PC-9 (cell line): Measurements from ENCODE around the gene SUPT7L. TPM values are rescaled to one million over a fixed set of nuclear protein-coding genes. Genes with fewer than 3 reads are reported as not detected.
"Not testable (repeated sequence)": the region's sequence is repeated elsewhere in the genome, so short reads cannot be mapped to it uniquely, and the experiment has no call there.

Experiments used
- BruUV-seq: library from RNA; stranded (reverse); fragments of 400-500 nt; replicated peaks from 2 replicates; lab custom pipeline; 2021; lab: Mats Ljungman, UMichigan
- CTCF ChIA-PET: fragments of 300-600 bp; sonication (Branson Sonifier 250); formaldehyde crosslinking; loops from one replicate; lab custom pipeline; 2022; ENCODE audit warnings: antibody characterized with exemption; lab: Charles Lee
- POLR2A ChIA-PET: fragments of 300-600 bp; sonication (Branson Sonifier 250); formaldehyde crosslinking; loops from one replicate; lab custom pipeline; 2022; ENCODE audit warnings: antibody characterized with exemption; ENCODE audit not compliant: unreplicated experiment; lab: Charles Lee
- DNase-seq, 2 experiments: peaks; one replicate each; pipeline versions ENCODE4 v3.0.0 to v3.0.0-alpha.2; 2015 to 2022; ENCODE audit warnings: mixed read lengths in 1 of 2
- H2AFZ ChIP-seq: fragments of 200-600 bp; sonication (generic); 2 replicates; pipeline ENCODE4 v1.8.1; 2017; ENCODE audit warnings: antibody characterized with exemption
- H3F3A ChIP-seq: fragments of 200-600 bp; sonication (generic); 2 replicates; pipeline ENCODE4 v1.8.1; 2017; ENCODE audit warnings: antibody characterized with exemption, mild to moderate bottlenecking, low read depth; ENCODE audit not compliant: insufficient read depth
- H3K27ac ChIP-seq: fragments of 200-600 bp; sonication (generic); 2 replicates; pipeline ENCODE4 v1.6.1; 2016; ENCODE audit warnings: mixed run types
- H3K27me3 ChIP-seq: fragments of 200-600 bp; sonication (generic); 2 replicates; pipeline ENCODE4 v1.6.1; 2016; ENCODE audit warnings: low read depth, mixed run types; ENCODE audit not compliant: insufficient read depth
- H3K36me3 ChIP-seq: fragments of 200-600 bp; sonication (generic); 2 replicates; pipeline ENCODE4 v1.6.1; 2016; ENCODE audit warnings: low read depth, mixed run types
- H3K4me1 ChIP-seq: fragments of 200-600 bp; sonication (generic); replicated peaks from 2 replicates; pipeline ENCODE4 v1.6.1; 2016; ENCODE audit warnings: mixed run types; ENCODE audit not compliant: insufficient read depth
- H3K4me2 ChIP-seq: fragments of 200-600 bp; sonication (generic); 2 replicates; pipeline ENCODE4 v1.6.1; 2017; ENCODE audit warnings: mixed run types
- H3K4me3 ChIP-seq: fragments of 200-600 bp; sonication (generic); 2 replicates; pipeline ENCODE4 v1.6.1; 2016; ENCODE audit warnings: mixed run types
- H3K79me2 ChIP-seq: fragments of 200-600 bp; sonication (generic); 2 replicates; pipeline ENCODE4 v1.6.1; 2017; ENCODE audit warnings: low read depth, mixed run types
- H3K9me2 ChIP-seq: fragments of 200-600 bp; sonication (generic); 2 replicates; pipeline ENCODE4 v1.8.1; 2017; ENCODE audit warnings: mild to moderate bottlenecking; ENCODE audit not compliant: insufficient read depth
- H3K9me3 ChIP-seq: fragments of 200-600 bp; sonication (generic); 2 replicates; pipeline ENCODE4 v1.8.1; 2016; ENCODE audit warnings: low read depth; ENCODE audit not compliant: insufficient read depth
- H4K20me1 ChIP-seq: fragments of 200-600 bp; sonication (generic); 2 replicates; pipeline ENCODE4 v1.8.1; 2017; ENCODE audit not compliant: insufficient read depth
- CTCF ChIP-seq: fragments of 200-600 bp; sonication (generic); conservative IDR thresholded peaks from 2 replicates; pipeline ENCODE4 v1.6.1; 2017; ENCODE audit warnings: mixed run types, antibody characterized with exemption, mild to moderate bottlenecking, moderate library complexity
- EZH2 ChIP-seq: fragments of 200-600 bp; sonication (generic); IDR thresholded peaks from 2 replicates; pipeline ENCODE4 v1.8.0; 2017; ENCODE audit warnings: antibody characterized with exemption, low read depth
- intact Hi-C: fragments of 100-400 bp; cut with micrococcal nuclease; formaldehyde crosslinking; loops from one replicate; pipeline ENCODE4 v1.10.0; 2022; ENCODE audit not compliant: unreplicated experiment
- total RNA-seq: library from RNA; stranded (reverse); gene quantifications from 2 replicates; pipeline ENCODE4 v1.2.3, GENCODE V29; 2021

SUPT7L gene
- total RNA-seq, 1 experiment from 2014 or later: 33.0 TPM

- Histone ChIP-seq H3K9me3 (no peaks in the 10 kb centered on the region), H3K4me1 (peaks cover 28% of the 10 kb centered on the region), H3K9me2 (no peaks in the 10 kb centered on the region; the same call in 1 of the 2 replicates), H4K20me1 (no peaks in the 10 kb centered on the region), H3K79me2 (no peaks in the 10 kb centered on the region), H3K4me2 (peak overlapping the region; percentile 3), H3F3A (peaks cover 23% of the 10 kb centered on the region), H3K4me3 (no peak overlapping the region), H3K27me3 (no peaks in the 10 kb centered on the region), H3K36me3 (peaks cover 41% of the 10 kb centered on the region), H3K27ac (peak overlapping the region; percentile 59), H2AFZ (no peak overlapping the region)
- ChIA-PET POLR2A (interaction anchor here (0.6 kb wide), 1 partner anchor 20 kb away, joined by 4 read pairs; no protein-coding TSS in a partner anchor), CTCF (no interaction called here)
- DNase-seq: peak in 1 of 2 experiments; percentile 78
- no peak for TF ChIP-seq EZH2
- no peak for TF ChIP-seq CTCF
- intact Hi-C loops: no loop called here
- no TSS peak for BruUV-seq
Measured at GRCh38 chr2:27689424-27689823, 26.0 kb upstream of the SUPT7L start.

GRCh38 chr2:27687232-27687631 lies 23.8 kb upstream of the SUPT7L start:
- ChIA-PET CTCF (no interaction called here), POLR2A (interaction anchor here (0.7 kb wide), 1 partner anchor 721 kb away, joined by 7 read pairs; no protein-coding TSS in a partner anchor)
- Histone ChIP-seq H3K79me2 (no peaks in the 10 kb centered on the region), H3K27ac (no peak overlapping the region), H4K20me1 (no peaks in the 10 kb centered on the region), H2AFZ (no peak overlapping the region), H3K4me2 (no peak overlapping the region), H3K9me3 (no peaks in the 10 kb centered on the region), H3K4me1 (peaks cover 46% of the 10 kb centered on the region), H3K36me3 (peaks cover 39% of the 10 kb centered on the region; the same call in 1 of the 2 replicates), H3K27me3 (no peaks in the 10 kb centered on the region), H3K9me2 (no peaks in the 10 kb centered on the region; the same call in 1 of the 2 replicates), H3K4me3 (no peak overlapping the region), H3F3A (peaks cover 25% of the 10 kb centered on the region)
- intact Hi-C loops: no loop called here
- TF ChIP-seq CTCF: no peak
- no peak for TF ChIP-seq EZH2
- DNase-seq: no peak
- BruUV-seq: no TSS peak

GRCh38 chr2:27685577-27685976 lies 22.2 kb upstream of the SUPT7L start:
- intact Hi-C loops: no loop called here
- no peaks in the 10 kb centered on the region for H3K27me3 ChIP-seq
- H3K4me1 ChIP-seq: peaks cover 62% of the 10 kb centered on the region
- no peak overlapping the region for H3K4me2 ChIP-seq
- no peaks in the 10 kb centered on the region for H3K9me3 ChIP-seq
- H3K4me3 ChIP-seq: no peak overlapping the region
- ChIA-PET POLR2A (no interaction called here), CTCF (no interaction called here)
- no peak overlapping the region for H2AFZ ChIP-seq
- H3K79me2 ChIP-seq: no peaks in the 10 kb centered on the region
- H3K9me2 ChIP-seq: no peaks in the 10 kb centered on the region; the same call in 1 of the 2 replicates
- DNase-seq: no peak
- no peak overlapping the region for H3K27ac ChIP-seq
- no peaks in the 10 kb centered on the region for H4K20me1 ChIP-seq
- H3F3A ChIP-seq: peaks cover 40% of the 10 kb centered on the region
- H3K36me3 ChIP-seq: peaks cover 39% of the 10 kb centered on the region; the same call in 1 of the 2 replicates
- TF ChIP-seq CTCF (no peak), EZH2 (no peak)
- BruUV-seq: no TSS peak

- H4K20me1 ChIP-seq, H2AFZ ChIP-seq, H3K4me3 ChIP-seq, intact Hi-C loops, H3K27ac ChIP-seq, DNase-seq, H3K4me2 ChIP-seq, H3K9me3 ChIP-seq, H3K27me3 ChIP-seq, POLR2A ChIA-PET, BruUV-seq, H3K79me2 ChIP-seq, H3K9me2 ChIP-seq: not testable (repeated sequence)
- Histone ChIP-seq H3K4me1 (peaks cover 59% of the 10 kb centered on the region), H3F3A (peaks cover 41% of the 10 kb centered on the region), H3K36me3 (peaks cover 39% of the 10 kb centered on the region; the same call in 1 of the 2 replicates)
- CTCF ChIA-PET: interaction anchor here (0.7 kb wide), 1 partner anchor 334 kb away, joined by 9 read pairs; no protein-coding TSS in a partner anchor
Measured at GRCh38 chr2:27685006-27685405, 21.6 kb upstream of the SUPT7L start.
